Skin epidermis (tissue), 12 donors: ENCODE results near the gene ESAM.
"Not testable (repeated sequence)": the region's sequence is repeated elsewhere in the genome, so short reads cannot be mapped to it uniquely, and the experiment has no call there.

Experiments
- H3K27ac ChIP-seq, 21 experiments: fragments of 200-600 bp; sonication (generic) in 11 of 21; one replicate each; pipeline ENCODE4 v1.5.0; 2020; ENCODE audit warnings: mild to moderate bottlenecking in 3 of 21, inconsistent platforms in 2 of 21, moderate library complexity in 2 of 21
- H3K4me3 ChIP-seq, 7 experiments: fragments of 200-600 bp; sonication (generic) in 2 of 7; one replicate each; pipeline ENCODE4 v1.5.0; 2020; ENCODE audit warnings: inconsistent platforms in 2 of 7, mild to moderate bottlenecking in 2 of 7, moderate library complexity in 1 of 7

Gene ESAM

DNA sequence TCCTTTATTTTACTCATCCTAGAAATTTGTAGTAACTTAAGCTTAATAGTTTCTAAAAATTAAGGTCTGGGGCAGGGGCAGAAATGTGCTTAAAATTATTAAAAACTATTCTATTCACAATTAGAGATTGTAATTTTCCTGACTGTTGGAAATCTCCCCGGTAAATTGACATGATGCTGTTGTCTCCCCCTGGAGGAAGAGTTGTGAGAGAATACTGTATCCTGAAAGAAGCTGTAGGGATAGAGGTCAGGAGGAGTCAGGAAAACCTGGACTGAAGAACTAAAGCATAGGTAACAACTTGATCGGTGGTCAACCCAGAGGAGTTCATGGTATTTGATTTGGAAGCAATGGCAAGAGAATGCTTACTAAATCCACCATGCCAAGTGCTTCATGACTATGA, 16.2 kb upstream of the ESAM start:
- no peak overlapping the region for H3K4me3 ChIP-seq
- no peak overlapping the region for H3K27ac ChIP-seq

DNA sequence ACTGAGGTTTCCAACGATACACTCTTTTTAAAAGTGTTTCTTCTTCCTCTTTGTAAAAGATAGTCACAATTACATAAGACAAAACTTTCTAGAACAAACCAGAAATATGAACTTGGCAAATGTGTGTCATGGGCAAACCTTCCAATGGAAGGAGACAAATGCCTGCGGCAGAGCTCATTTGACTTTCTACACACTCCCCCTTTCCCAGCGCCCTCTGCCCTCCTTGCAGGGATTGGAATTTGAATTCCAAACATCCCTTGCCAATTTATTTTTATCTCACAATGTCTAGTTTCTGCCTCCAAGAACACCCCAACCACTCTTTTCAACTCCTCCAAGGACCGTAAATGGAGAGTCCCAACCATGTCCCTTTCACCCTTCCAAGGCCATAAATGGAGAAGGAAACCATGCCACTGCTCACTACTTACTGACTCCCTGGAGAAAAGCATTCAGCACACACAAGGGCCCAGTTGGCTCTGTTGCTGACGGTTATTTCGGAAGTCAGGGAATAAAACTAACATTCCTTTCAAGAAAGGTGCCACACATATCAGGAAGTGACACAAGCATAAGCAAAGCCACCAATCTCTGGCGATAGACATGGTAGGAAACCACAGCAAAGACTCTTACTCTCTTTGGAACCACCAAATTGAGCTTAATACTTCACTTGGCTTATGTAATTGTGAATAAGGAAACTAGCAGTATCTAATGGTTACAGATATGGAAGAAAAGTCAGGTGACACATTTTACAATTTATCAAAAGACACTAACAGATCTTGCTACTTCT, 15.0 kb upstream of the ESAM start:
- Histone ChIP-seq H3K4me3 (no peak overlapping the region), H3K27ac (no peak overlapping the region)

GRCh38 chr11:124770959-124771358, 8.9 kb upstream of the ESAM start:
- not testable (repeated sequence) for H3K27ac ChIP-seq, H3K4me3 ChIP-seq

DNA sequence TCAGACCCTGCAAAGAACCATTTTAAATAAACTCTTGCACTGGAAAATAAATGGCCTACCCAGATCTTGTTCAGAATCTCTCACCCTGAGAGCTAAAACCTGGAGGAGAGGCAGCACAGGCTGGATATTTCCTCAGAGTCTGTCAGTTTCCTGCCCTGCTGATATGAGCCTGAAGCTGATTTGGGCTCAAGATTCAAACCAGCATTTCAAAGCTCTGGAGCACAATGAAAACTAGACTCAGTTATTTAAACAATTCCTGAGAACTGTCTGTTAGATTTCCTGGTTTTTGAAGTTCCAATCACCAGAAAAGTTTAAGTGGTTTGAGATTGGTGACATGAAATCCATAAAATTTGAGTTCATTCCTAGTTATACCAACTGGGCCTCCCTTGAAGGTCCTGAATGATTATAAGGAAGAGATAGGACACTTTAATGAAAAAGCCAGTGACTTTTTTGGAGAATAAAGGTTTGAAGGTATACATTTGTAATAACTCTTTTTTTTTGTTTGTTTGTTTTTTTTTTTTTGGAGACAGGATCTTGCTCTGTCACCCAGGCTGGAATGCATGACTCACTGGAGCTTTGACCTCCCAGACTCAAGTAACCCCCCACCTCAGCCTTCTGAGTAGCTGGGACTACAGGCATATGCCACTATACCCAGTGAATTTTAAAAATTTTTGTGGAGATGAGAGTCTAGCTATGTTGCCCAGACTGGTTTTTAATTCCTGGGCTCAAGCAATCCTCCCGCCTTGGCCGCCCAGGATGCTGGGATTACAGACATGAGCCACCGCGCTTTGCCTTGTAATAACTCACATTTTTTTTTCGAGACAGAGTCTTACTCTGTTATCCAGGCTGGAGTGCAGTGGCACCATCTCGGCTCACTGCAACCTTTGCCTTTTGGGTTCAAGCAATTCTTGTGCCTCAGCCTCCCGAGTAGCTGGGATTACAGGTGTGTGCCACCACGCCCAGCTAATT, 8.0 kb upstream of the ESAM start:
- H3K4me3 ChIP-seq = no peak overlapping the region
- H3K27ac ChIP-seq = no peak overlapping the region

DNA sequence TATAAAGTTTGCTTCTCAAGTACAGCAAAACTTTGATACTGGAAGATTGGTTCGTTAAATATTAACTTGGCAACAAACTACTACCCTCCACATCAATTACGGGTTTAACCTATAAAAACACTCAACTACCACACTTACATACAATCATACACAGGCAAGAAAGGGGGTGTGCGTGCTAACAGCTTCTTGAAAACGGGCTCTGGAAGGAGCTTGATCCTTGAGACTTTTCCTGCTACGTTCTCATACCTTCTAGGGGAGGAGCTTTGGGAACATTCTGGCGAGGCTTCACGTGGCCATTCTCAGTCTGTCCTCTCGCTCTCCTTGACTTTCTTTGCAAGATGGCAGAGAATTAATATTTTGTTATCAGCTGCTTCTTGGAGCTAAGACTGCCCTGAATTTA, 6.8 kb upstream of the ESAM start:
- Histone ChIP-seq H3K4me3 (no peak overlapping the region), H3K27ac (no peak overlapping the region)

GRCh38 chr11:124766156-124766555, 4.1 kb upstream of the ESAM start:
- no peak overlapping the region for H3K27ac ChIP-seq
- no peak overlapping the region for H3K4me3 ChIP-seq

- peak overlapping the region; percentile 25 to 45 (median 42) for H3K4me3 ChIP-seq
- H3K27ac ChIP-seq = peak overlapping the region in 2 of 21 experiments; percentile 25 to 48
Observed at GRCh38 chr11:124763156-124763947, 1.3 kb upstream of the ESAM start.

DNA sequence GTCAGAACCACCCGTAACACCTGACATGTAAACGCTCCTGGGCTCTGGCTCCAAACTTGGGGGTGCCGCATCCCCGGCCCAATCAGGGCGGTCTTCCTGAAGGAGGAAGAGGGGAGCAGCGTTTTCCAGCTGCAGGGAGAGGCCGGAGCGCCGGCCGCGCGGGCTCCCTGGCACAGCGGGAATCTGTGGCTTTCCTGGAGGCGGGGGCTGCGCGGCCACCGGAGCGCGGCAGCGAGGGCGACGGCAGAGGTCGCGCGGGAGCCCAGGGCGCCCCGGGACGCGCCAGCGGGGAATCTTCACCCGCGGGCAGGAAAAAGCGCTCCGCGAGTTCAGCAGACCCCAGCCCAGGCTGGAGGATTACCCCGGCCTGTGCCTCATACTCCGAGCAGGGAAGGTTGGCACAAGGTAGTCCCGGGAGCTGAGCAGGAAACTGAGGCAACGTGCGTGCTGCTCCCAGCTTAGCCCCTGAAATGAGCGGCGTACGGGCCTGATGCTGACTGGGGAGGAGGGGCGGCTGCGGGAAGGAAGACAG, 600 bp upstream of the ESAM start:
- peak overlapping the region; percentile 25 to 45 (median 42) for H3K4me3 ChIP-seq
- peak overlapping the region in 11 of 21 experiments; percentile 1 to 86 (median 52) for H3K27ac ChIP-seq

GRCh38 chr11:124761301-124762104, 587 bp downstream of the ESAM start:
- H3K27ac ChIP-seq = peak overlapping the region in 20 of 21 experiments; percentile 29 to 86 (median 66)
- peak overlapping the region; percentile 25 to 45 (median 42) for H3K4me3 ChIP-seq

DNA sequence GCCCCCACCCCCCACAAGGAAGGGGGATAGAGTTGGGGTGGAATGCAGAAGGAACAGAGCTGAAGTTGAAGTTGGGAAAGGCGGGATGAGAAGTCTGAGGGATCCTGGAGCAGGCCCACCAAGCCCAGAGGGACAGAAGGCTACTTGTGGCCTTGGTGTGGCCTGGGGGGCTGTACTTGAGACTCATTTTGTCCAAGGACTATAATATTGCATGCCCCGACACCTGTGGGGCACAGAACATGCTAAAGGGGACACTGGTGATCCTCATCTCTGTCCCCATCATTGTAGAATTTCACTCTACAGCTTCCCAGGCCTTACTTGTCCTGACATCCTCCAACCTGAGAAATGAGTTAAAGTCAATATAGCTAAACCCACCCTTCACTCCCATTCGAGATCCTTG, 1.3 kb downstream of the ESAM start:
- Histone ChIP-seq H3K4me3 (peak overlapping the region; percentile 9 to 45 (median 41)), H3K27ac (peak overlapping the region in 18 of 21 experiments; percentile 14 to 86 (median 64))

DNA sequence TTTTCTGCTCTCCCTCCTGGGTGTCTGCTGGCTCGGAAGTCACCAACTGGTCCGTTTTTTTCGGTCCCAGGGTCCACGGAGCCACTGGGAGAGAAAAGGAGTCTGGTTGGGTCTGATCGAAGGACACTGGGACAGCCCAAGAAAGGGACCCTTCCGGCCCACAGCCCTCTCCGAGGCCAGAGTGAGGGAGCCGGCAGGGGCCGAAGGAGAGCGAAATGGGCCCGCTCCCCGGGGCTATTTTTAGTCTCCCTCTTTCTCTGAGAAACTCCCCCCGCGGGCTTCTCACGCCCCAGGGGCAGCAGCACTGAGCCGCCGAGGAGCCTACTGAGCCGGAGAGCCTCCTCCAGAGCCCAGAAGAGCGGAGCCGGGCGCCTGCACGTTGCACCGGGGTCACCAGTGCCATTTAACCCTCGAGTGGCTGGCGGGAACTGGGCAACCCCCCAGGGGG, 1.9 kb downstream of the ESAM start:
- Histone ChIP-seq H3K27ac (peak overlapping the region in 19 of 21 experiments; percentile 12 to 86 (median 53)), H3K4me3 (peak overlapping the region; percentile 9 to 45 (median 41))

- peak overlapping the region in 19 of 21 experiments; percentile 12 to 86 (median 53) for H3K27ac ChIP-seq
- H3K4me3 ChIP-seq = peak overlapping the region; percentile 10 to 45 (median 34)
Observed at GRCh38 chr11:124759266-124760204, 2.6 kb downstream of the ESAM start.

DNA sequence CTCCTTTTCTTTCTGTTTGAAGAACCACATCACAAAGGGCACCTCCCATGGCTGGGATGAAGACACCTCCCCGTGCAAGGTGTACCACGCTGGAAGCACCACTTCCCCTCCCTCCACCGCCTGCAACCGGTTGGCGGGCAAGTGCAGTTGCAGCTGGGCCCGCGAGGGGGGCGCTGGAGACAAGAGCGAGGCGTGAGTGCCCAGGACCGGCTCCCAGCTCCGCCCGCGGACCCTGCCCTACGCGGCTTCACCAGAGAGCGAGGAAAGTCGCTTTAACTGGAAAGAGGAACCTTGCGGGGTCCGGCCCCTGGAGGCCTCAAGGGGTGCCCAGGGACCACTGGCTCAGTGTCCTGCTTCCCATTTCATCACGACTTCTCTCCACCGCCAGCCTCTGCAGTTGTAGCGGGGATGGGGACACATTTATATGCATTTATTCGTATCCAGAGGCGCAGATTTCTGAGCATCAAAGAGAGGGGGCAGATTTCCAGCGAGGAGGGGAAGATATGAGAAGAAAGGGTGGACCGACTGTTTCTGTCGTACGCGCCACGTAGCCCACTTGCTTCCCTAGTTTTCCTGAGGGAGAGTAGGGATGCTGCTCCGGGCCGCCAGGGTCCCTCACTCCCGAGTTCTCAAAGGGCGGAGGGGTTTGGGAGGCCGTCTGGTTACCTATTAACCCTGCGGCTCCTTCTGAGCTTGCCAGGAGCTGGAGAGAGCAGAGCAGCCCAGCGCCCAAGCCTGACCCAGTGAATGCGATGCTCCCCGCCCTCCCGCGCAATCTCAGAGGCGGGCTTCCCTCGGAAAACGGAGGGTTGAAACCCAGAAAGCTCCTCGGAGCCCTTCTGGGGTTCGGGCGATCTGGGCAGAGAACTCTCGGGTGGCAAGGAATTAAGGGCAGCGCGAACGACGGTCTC, 3.5 kb downstream of the ESAM start:
- Histone ChIP-seq H3K27ac (peak overlapping the region in 17 of 21 experiments; percentile 4 to 86 (median 51)), H3K4me3 (peak overlapping the region; percentile 10 to 41 (median 14))

DNA sequence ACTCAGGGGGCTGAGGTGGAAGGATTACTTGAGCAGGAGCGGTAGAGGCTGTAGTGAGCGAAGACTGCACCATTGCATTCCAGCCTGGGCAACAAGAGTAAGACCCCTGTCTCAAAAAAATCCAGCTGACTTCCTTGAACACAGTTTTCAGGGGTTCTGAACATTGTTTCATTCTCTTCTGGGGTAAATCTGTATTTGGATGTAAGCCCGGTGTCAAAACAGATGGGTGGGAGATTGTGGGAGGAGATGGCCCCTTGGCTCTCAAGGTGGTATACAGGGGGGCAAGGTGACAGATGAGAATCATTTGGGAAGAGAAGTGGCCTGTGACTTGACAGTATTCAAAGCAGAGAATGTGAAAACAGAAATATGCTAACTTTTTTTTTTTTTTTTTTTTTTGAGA, 4.8 kb downstream of the ESAM start:
- Histone ChIP-seq H3K27ac (no peak overlapping the region), H3K4me3 (no peak overlapping the region)

DNA sequence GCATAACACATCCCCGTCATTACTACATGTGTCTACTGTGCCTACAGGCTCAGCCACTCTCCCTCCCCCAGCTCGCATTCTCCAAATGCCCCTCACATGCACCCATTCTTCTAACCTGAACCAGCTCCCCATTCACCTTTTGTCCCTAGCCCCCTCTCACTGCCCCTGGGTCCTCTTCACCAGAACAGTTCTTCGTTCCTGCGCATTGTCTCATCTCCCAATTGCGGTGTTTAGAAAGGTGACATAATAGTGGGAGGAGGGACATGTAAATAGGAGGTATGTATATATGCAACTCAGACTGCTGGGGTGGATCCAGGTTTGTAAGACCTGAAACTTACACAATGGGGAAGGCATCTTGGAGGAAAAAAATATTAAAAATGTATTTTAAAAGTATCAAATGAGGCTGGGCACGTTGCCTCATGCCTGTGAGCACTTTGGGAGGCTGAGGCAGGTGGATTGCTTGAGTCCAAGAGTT, 5.3 kb downstream of the ESAM start:
- no peak overlapping the region for H3K4me3 ChIP-seq
- H3K27ac ChIP-seq = no peak overlapping the region

GRCh38 chr11:124756033-124756752, 5.9 kb downstream of the ESAM start:
- H3K4me3 ChIP-seq = no peak overlapping the region
- no peak overlapping the region for H3K27ac ChIP-seq
